GM12864 (cell line): ENCODE measurements around the gene APBB3.
"Not testable (repeated sequence)": the region's sequence is repeated elsewhere in the genome, so short reads cannot be mapped to it uniquely, and the experiment has no call there.

ENCODE experiments used
- DNase-seq: peaks from one replicate; pipeline ENCODE4 v3.0.0-alpha.2; 2011; ENCODE audit warnings: low read depth
- H3K4me3 ChIP-seq: 2 replicates; pipeline ENCODE4 v1.5.1; 2011; ENCODE audit warnings: mild to moderate bottlenecking, low read depth, low read length, control low read depth
- TF ChIP-seq, protein P1 (sequence below): IDR thresholded peaks from 2 replicates; pipeline ENCODE4 v1.5.1; 2011; ENCODE audit warnings: low read depth, mild to moderate bottlenecking, moderate library complexity, low read length, control low read depth, inconsistent platforms; ENCODE audit errors: missing control alignments

Gene APBB3

DNA sequence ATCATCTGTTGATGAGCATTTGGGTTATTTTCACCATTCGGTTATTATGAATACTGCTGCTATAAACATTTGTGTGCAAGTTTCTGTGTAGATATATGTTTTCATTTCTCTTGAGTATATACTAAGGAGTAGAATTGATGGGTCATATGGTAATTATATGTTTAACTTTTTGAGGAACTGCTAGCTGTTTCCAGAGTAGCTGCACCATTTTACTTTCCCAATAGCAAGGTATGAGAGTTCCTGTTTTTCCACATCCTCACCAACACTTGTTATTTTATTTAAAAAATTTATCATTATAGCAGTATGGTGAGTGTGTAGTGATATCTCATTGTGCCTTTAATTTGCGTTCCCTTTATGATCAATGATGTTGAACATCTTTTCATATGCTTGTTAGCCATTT, 39.3 kb upstream of the APBB3 start:
- TF ChIP-seq, protein P1, sequence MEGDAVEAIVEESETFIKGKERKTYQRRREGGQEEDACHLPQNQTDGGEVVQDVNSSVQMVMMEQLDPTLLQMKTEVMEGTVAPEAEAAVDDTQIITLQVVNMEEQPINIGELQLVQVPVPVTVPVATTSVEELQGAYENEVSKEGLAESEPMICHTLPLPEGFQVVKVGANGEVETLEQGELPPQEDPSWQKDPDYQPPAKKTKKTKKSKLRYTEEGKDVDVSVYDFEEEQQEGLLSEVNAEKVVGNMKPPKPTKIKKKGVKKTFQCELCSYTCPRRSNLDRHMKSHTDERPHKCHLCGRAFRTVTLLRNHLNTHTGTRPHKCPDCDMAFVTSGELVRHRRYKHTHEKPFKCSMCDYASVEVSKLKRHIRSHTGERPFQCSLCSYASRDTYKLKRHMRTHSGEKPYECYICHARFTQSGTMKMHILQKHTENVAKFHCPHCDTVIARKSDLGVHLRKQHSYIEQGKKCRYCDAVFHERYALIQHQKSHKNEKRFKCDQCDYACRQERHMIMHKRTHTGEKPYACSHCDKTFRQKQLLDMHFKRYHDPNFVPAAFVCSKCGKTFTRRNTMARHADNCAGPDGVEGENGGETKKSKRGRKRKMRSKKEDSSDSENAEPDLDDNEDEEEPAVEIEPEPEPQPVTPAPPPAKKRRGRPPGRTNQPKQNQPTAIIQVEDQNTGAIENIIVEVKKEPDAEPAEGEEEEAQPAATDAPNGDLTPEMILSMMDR, result no peak
- DNase-seq, result no peak
- H3K4me3 ChIP-seq, result no peak overlapping the region

DNA sequence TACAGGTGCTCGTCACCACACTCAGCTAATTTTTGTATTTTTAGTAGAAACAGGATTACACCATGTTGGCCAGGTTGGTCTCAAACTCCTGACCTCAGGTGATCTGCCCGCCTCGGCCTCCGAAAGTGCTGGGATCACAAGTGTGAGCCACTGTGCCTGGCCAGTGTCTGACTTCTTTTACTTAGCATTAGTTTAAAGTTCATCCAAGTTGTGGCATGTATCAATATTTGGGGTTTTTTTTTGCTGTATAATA, 39.0 kb upstream of the APBB3 start:
- not testable (repeated sequence) for DNase-seq, H3K4me3 ChIP-seq

DNA sequence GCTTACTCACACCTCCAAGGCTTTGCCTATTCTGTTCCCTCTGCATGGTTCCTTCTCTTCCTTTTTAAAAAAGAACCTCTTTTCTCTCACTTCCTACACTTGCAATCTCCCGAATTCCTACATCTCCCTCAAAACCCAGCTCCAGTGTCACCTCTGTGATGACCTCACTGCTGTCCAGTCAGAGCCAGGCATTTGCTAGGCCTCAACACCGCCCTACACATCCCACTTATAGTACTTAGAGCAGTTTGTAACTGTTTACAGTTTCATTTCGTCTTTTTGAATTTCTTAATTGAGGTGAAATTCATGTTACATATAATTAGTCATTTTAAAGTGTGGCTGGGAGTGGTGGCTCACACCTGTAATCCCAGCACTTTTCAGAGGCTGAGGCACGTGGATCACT, 37.7 kb upstream of the APBB3 start:
- TF ChIP-seq, protein P1, result no peak
- DNase-seq, result no peak
- no peak overlapping the region for H3K4me3 ChIP-seq

DNA sequence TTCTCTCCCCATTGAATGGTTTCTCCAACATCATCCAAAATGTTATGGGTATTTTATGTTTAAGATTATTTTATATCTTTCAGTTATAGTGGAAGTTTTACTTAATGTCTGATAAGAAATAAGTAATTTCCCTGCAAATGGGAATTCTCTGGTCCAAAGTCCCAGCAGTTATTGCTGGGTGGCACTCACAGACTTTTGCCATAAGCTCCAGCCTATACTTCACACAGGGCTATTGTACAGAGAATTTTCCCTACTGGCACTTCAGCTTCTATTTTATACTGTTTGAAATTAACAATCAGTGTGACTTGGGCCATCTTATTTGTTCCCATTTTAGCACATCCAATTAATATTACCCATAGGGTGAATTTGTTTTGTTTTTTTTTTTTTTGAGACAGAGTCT, 35.7 kb upstream of the APBB3 start:
- no peak overlapping the region for H3K4me3 ChIP-seq
- DNase-seq, result no peak
- TF ChIP-seq, protein P1, result no peak

DNA sequence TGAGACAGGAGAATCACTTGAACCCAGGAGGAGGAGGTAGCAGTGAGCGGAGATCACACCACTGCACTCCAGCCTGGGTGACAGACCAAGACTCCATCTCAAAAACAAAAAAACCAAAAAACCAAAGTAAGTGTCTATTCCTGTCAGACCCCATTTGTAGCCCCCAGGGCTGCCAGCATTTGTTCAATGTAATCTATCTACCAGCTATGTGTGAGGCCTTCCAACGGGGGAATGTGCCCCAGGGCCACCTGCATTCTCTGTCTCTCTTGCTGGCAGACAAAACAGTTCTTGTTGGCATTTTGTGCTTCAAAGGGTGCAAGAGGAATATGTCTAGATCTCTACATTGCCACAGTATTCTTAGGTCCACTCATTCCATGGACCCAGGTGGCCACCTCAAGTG, 34.4 kb upstream of the APBB3 start:
- no peak overlapping the region for H3K4me3 ChIP-seq
- TF ChIP-seq, protein P1, result no peak
- no peak for DNase-seq

DNA sequence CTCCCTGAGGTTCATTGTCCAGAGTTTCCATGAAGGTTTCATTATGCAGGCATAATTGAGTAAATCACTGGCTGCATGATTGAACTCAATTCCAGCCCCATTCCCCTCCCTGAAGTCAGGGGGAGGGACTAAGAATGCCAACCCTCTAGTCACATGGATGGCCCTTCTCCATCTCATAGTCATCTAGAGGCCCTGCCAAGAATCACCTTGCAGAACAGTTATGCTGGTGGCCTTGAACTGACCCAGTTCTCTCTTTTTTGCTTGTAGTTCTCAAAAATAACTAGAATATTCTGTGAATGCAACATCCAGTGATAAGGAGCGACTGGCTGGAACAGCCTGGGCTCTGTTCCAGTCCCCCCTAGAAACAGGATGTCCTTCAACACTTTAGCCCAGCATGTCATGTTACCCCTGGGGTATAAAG, 31.9 kb upstream of the APBB3 start:
- TF ChIP-seq, protein P1, result no peak
- DNase-seq, result no peak
- no peak overlapping the region for H3K4me3 ChIP-seq

DNA sequence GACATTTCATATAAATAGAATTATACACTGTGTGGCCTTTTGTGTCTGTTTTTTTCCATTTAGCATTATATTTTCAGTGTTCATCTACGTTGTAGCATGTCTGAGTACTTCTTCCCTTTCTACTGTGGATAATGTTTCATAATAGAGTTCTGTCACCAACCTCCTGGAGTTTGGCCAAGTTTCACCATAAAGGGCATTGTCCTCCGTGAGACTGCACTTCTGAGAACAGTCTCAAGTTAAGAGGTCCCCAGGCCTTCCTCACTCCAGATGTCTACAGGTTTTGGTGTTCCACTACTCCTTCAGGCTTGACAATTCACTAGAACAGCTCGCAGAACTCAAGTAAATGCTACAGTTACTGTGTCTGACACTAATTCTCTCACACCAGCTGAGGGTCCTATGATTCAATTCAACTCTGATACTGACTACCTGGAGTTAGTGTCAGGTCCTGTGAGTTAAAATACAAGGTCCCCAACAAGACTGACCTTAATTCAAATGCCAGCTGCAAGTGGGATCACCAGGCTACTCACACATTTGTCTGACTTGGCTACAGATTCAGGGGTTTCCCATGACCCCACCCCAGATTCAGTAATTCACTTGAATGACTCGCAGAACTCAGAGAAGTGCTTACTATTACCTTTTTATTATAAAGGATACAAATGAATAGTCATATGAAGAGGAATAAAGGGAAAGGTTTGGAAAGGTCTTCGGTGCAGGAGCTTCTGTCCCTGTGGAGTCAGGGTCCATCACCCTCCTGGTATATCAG, 31.3 kb upstream of the APBB3 start:
- DNase-seq, result no peak
- no peak overlapping the region for H3K4me3 ChIP-seq
- TF ChIP-seq, protein P1, result no peak

DNA sequence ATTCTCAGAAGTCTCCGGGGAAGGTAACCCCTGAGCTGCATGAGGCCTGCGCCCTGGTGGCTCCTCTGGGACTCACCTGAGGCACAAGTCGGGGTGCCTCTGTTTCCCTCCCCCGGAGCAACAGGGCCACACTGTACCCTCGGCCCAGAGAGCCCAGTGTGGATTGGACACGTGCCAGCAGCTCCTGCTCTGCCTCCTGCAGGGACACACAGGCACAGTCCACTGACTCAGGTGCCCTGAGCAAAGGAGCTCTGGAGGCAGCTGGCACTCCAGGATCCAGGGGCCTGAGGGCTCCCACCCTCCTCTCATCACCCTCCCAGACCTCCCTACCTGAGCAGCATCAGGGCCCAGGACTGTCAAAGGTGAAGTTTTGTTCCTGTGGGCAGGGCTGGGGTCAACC, 29.8 kb upstream of the APBB3 start:
- no peak for DNase-seq
- H3K4me3 ChIP-seq, result no peak overlapping the region
- TF ChIP-seq, protein P1, result no peak

DNA sequence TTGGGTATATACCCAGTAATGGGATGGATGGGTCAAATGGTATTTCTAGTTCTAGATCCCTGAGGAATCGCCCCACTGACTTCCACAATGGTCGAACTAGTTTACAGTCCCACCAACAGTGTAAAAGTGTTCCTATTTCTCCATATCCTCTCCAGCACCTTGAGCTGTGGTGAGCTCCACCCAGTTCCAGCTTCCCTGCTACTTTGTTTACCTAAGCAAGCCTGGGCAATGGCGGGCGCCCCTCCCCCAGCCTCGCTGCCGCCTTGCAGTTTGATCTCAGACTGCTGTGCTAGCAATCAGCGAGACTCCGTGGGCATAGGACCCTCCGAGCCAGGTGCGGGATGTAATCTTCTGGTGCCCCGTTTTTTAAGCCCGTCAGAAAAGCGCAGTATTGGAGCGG, 28.7 kb upstream of the APBB3 start:
- not testable (repeated sequence) for H3K4me3 ChIP-seq, DNase-seq
